ENCODE measurements around the gene SHC3.

DNA sequence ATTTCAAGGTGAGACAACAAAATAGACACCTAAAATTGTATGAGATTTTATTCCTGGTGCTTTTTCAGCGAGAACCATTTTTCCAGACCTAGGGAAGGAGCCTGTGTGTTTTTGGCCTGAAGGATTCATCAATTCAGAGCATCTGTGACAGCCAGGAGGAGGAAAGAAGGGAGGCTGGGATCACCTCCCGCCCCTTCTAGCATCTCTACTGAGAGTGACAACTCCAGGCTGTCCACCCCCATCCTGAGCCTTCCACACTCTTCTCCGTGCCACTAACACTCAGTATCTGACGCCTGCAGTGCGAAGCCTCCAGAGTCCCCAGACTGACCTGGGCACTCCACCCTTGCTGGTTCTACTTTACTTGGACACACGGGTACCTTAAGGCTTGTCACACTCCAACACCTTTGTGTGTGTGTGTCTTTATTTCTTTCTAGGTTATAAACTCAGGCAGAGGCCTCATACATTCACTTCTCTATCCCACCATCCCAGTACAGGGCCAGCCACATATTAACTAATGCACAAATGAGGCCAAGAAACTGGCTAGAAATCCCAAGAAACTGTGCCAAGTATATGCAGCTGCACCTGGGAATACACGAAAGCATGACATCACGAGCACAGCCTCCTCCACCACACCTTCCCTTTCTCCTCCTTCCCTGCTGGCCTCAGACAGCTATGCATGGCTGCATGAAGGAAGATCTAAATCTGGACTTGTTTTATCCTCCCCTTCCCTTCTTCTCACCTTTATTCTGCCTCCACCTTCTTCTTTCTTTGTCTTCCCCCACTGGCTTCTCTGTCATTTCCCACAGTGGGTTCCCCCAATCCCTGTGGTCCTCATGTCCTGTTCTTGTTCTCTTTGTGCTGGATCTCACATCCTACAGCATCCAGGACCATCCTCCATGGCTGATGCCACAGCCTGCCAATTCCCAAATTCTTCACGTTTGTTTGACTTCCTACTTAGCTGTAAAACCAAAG, 171.3 kb downstream of the SHC3 start:
- TF ChIP-seq, protein P1, sequence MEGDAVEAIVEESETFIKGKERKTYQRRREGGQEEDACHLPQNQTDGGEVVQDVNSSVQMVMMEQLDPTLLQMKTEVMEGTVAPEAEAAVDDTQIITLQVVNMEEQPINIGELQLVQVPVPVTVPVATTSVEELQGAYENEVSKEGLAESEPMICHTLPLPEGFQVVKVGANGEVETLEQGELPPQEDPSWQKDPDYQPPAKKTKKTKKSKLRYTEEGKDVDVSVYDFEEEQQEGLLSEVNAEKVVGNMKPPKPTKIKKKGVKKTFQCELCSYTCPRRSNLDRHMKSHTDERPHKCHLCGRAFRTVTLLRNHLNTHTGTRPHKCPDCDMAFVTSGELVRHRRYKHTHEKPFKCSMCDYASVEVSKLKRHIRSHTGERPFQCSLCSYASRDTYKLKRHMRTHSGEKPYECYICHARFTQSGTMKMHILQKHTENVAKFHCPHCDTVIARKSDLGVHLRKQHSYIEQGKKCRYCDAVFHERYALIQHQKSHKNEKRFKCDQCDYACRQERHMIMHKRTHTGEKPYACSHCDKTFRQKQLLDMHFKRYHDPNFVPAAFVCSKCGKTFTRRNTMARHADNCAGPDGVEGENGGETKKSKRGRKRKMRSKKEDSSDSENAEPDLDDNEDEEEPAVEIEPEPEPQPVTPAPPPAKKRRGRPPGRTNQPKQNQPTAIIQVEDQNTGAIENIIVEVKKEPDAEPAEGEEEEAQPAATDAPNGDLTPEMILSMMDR (IDR thresholded peaks at IDR 0.05; ENCODE audit: low read depth, low read length) = no peak
- TF ChIP-seq POLR2A (IDR thresholded peaks at IDR 0.05; ENCODE audit: extremely low read depth, insufficient read length) = no peak

Data from NB4 (cell line).